Neuronal stem cell (in vitro differentiated cells): ENCODE results near the gene SEC24C.

Experiments used
- DNase-seq: peaks from one replicate; pipeline ENCODE4 v3.0.0-alpha.2; 2013; ENCODE audit warnings: low spot score
- H2AFZ ChIP-seq: one replicate; pipeline ENCODE4 v1.6.1; 2013; ENCODE audit warnings: mild to moderate bottlenecking, low read length, inconsistent platforms
- H2AK5ac ChIP-seq: 2 replicates; pipeline ENCODE4 v1.6.1; 2013; ENCODE audit warnings: low read depth, mild to moderate bottlenecking, inconsistent platforms, low read length, moderate library complexity, mixed read lengths
- H2BK120ac ChIP-seq: 2 replicates; pipeline ENCODE4 v1.6.1; 2013; ENCODE audit warnings: low read depth, mild to moderate bottlenecking, inconsistent platforms, low read length, moderate library complexity, mixed read lengths
- H2BK12ac ChIP-seq: one replicate; pipeline ENCODE4 v1.6.1; 2013; ENCODE audit warnings: low read length, inconsistent platforms
- H2BK15ac ChIP-seq: 2 replicates; pipeline ENCODE4 v1.6.1; 2013; ENCODE audit warnings: mild to moderate bottlenecking, low read length, inconsistent platforms, mixed read lengths
- H2BK5ac ChIP-seq: one replicate; pipeline ENCODE4 v1.6.1; 2013; ENCODE audit warnings: inconsistent platforms, mild to moderate bottlenecking, low read length, moderate library complexity
- H3K14ac ChIP-seq: one replicate; pipeline ENCODE4 v1.6.1; 2013; ENCODE audit warnings: low read length, inconsistent platforms
- H3K18ac ChIP-seq: 2 replicates; pipeline ENCODE4 v1.6.1; 2013; ENCODE audit warnings: low read length, inconsistent platforms
- H3K23ac ChIP-seq: 2 replicates; pipeline ENCODE4 v1.6.1; 2013; ENCODE audit warnings: low read depth, mild to moderate bottlenecking, mixed read lengths, low read length, inconsistent platforms; ENCODE audit not compliant: poor library complexity
- H3K27ac ChIP-seq: replicated peaks from 3 replicates; pipeline ENCODE4 v1.5.1; 2013; ENCODE audit warnings: low read length, inconsistent platforms
- H3K27me3 ChIP-seq, 3 experiments: 2 replicates each; pipeline ENCODE4 v1.6.1; 2013; ENCODE audit warnings: low read length in 3 of 3, mild to moderate bottlenecking in 2 of 3, inconsistent platforms in 1 of 3, low read depth in 1 of 3, mixed read lengths in 1 of 3, moderate library complexity in 1 of 3; ENCODE audit not compliant: control insufficient read depth in 3 of 3, insufficient read depth in 3 of 3
- H3K36me3 ChIP-seq, 2 donors: replicated peaks in 1 of 2; 2 replicates each; pipeline ENCODE4 v1.6.1; 2013; ENCODE audit warnings: low read length in 2 of 2; ENCODE audit not compliant: control insufficient read depth in 2 of 2, insufficient read depth in 2 of 2
- H3K4ac ChIP-seq: 2 replicates; pipeline ENCODE4 v1.6.1; 2013; ENCODE audit warnings: inconsistent platforms, mild to moderate bottlenecking, low read length, moderate library complexity
- H3K4me1 ChIP-seq, 2 donors: 1 replicate in 1 of 2; 2 replicates in 1 of 2; pipeline ENCODE4 v1.6.1; 2013; ENCODE audit warnings: low read length in 2 of 2, low read depth in 1 of 2; ENCODE audit not compliant: control insufficient read depth in 2 of 2, insufficient read depth in 1 of 2
- H3K4me2 ChIP-seq: one replicate; pipeline ENCODE4 v1.6.1; 2013; ENCODE audit warnings: mild to moderate bottlenecking, low read length, inconsistent platforms; ENCODE audit not compliant: insufficient read depth, poor library complexity, severe bottlenecking
- H3K4me3 ChIP-seq, 2 donors: 2 replicates each; pipeline ENCODE4 v1.5.1; 2013; ENCODE audit warnings: low read length in 2 of 2, mild to moderate bottlenecking in 2 of 2, inconsistent platforms in 1 of 2, moderate library complexity in 1 of 2
- H3K79me1 ChIP-seq: one replicate; pipeline ENCODE4 v1.6.1; 2013; ENCODE audit warnings: low read depth, mild to moderate bottlenecking, inconsistent platforms, low read length, moderate library complexity
- H3K9ac ChIP-seq: one replicate; pipeline ENCODE4 v1.6.1; 2013; ENCODE audit warnings: mild to moderate bottlenecking, low read depth, low read length, inconsistent platforms; ENCODE audit not compliant: poor library complexity
- H3K9me3 ChIP-seq, 2 donors: replicated peaks in 1 of 2; 2 replicates each; pipeline versions ENCODE3 to v1.6.1; 2013; ENCODE audit warnings: low read length in 2 of 2, mild to moderate bottlenecking in 2 of 2, inconsistent platforms in 1 of 2, low read depth in 1 of 2, mixed read lengths in 1 of 2, moderate library complexity in 1 of 2; ENCODE audit not compliant: control insufficient read depth in 2 of 2, insufficient read depth in 1 of 2
- H4K8ac ChIP-seq: one replicate; pipeline ENCODE4 v1.6.1; 2013; ENCODE audit warnings: low read depth, mild to moderate bottlenecking, inconsistent platforms, low read length, moderate library complexity
- H4K91ac ChIP-seq: one replicate; pipeline ENCODE4 v1.6.1; 2013; ENCODE audit warnings: low read length, low read depth, mild to moderate bottlenecking, inconsistent platforms; ENCODE audit not compliant: poor library complexity
- WGBS, 2 donors: extraction: QIAGEN DNeasy Blood & Tissue Kit; methylation state at CpG; one replicate each; pipeline ENCODE4 v1.1.7; 2013; ENCODE audit warnings: missing lambda C conversion rate in 2 of 2, mixed read lengths in 1 of 2; ENCODE audit not compliant: insufficient read length in 2 of 2, insufficient replicate concordance in 1 of 2; ENCODE audit errors: extremely low coverage in 2 of 2; 5-methylcytosine and 5-hydroxymethylcytosine counted together

SEC24C gene

DNA sequence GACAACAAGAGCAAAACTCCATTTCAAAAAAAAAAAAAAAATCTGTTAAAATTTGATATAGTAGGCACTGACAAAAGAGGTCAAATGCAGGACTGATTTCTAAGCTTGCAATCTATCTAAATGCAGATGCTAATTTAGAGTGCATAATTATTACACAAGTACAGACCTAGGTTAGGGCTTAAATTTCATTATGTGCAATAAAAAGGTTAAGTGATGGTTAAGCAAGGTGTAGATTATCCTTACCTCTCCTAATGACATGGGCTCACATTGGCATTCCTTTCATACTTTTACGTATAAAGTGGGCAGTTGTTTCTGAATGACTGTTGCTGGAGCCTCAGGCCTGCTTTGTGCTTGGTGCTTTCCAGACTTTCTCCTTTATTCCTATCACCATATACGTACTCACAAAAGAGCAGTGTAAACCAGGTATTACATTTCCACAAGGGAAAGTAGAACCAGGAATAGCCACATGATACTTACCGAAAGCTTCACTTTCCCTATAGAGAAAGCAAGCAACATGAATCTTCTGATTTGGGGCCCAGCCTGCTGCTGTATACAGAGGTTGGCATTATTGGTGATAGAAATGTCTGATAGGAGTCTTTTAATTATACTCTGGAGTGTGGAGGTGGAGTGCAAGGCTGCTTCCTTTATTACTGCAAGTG lies 35.5 kb downstream of the SEC24C start:
- no peak overlapping the region for H2AFZ ChIP-seq
- no CpG with 5 or more reads among the region's 3 CpGs for WGBS, 2 donors

DNA sequence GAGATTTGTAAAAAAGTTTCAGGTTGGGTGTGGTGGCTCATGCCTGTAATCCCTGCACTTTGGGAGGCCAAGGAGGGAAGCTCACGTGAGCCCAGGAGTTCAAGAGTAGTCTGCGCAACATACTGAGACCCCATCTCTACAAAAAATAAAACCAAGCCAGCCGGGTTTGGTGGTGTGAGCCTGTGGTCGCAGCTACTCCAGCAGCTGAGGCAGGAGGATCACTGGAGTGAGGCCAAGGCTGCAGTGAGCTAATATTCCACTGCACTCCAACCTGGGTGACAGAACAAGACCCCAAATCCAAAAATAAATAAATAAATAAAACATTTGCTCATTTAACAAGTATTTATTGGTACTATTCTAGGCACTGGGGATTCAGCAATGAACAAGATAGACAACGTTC lies 36.1 kb downstream of the SEC24C start:
- Histone ChIP-seq H4K91ac (no peak overlapping the region), H3K36me3 (peaks cover 3 to 61% of the 10 kb centered on the region in 2 donors), H3K4me3 (peak overlapping the region in 1 of 2 donors; percentile 82), H3K18ac (no peak overlapping the region), H3K79me1 (peaks cover 7% of the 10 kb centered on the region), H3K4ac (no peak overlapping the region), H2AFZ (no peak overlapping the region), H4K8ac (no peak overlapping the region), H3K27me3 (no peaks in the 10 kb centered on the region), H3K4me2 (no peak overlapping the region), H3K9ac (no peak overlapping the region), H3K9me3 (no peaks in the 10 kb centered on the region), H3K14ac (no peak overlapping the region), H3K23ac (no peak overlapping the region), H2BK15ac (no peak overlapping the region), H2BK12ac (no peak overlapping the region), H2BK120ac (no peak overlapping the region), H2AK5ac (no peak overlapping the region), H3K4me1 (peaks cover 4 to 15% of the 10 kb centered on the region in 2 donors), H3K27ac (no peak overlapping the region), H2BK5ac (no peak overlapping the region)
- no peak for DNase-seq
- no CpG with 5 or more reads among the region's 5 CpGs for WGBS, 2 donors

More for the DNA sequence above, 35.5 kb downstream of the SEC24C start:
- H3K9ac ChIP-seq = no peak overlapping the region
- no peak overlapping the region for H4K8ac ChIP-seq
- H2AK5ac ChIP-seq = no peak overlapping the region
- no peak overlapping the region for H3K14ac ChIP-seq
- H3K23ac ChIP-seq = no peak overlapping the region
- no peak overlapping the region for H2BK15ac ChIP-seq
- H3K4ac ChIP-seq = no peak overlapping the region
- H3K27me3 ChIP-seq = no peaks in the 10 kb centered on the region
- no peak overlapping the region for H3K4me3 ChIP-seq
- H2BK12ac ChIP-seq = no peak overlapping the region
- peaks cover 6 to 17% of the 10 kb centered on the region in 2 donors for H3K4me1 ChIP-seq
- no peak overlapping the region for H3K27ac ChIP-seq
- peaks cover 4 to 67% of the 10 kb centered on the region in 2 donors for H3K36me3 ChIP-seq
- H3K18ac ChIP-seq = no peak overlapping the region
- H3K9me3 ChIP-seq = no peaks in the 10 kb centered on the region
- H3K4me2 ChIP-seq = no peak overlapping the region
- H2BK120ac ChIP-seq = no peak overlapping the region
- DNase-seq = no peak
- H2BK5ac ChIP-seq = no peak overlapping the region
- peaks cover 7% of the 10 kb centered on the region for H3K79me1 ChIP-seq
- H4K91ac ChIP-seq = no peak overlapping the region

DNA sequence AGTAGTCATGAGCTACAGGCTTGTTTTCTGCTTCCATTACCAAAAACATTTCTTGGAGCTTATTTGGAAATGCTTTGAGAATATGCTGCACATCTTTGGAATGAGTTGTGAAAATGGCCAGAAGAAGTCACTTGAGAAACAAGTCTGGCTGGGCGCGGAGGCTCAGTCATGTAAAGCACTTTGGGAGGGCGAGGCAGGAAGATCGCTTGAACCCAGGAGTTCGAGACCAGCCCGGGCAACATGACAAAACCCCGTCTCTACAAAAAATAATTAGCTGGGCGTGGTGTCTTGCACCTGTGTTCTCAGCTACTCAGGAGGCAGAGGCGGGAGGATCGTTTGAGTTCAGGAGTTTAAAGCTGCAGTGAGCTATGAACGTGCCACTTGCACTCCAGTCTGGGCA lies 36.8 kb downstream of the SEC24C start:
- H3K79me1 ChIP-seq = peaks cover 7% of the 10 kb centered on the region
- H3K4ac ChIP-seq = no peak overlapping the region
- H2BK120ac ChIP-seq = no peak overlapping the region
- H3K36me3 ChIP-seq = peaks cover 1 to 54% of the 10 kb centered on the region in 2 donors
- H3K23ac ChIP-seq = no peak overlapping the region
- H3K9ac ChIP-seq = no peak overlapping the region
- H3K18ac ChIP-seq = no peak overlapping the region
- no peak overlapping the region for H3K14ac ChIP-seq
- no peak overlapping the region for H2AK5ac ChIP-seq
- no peak overlapping the region for H2BK15ac ChIP-seq
- H3K4me3 ChIP-seq = peak overlapping the region; percentile 71 to 82
- H3K4me2 ChIP-seq = peak overlapping the region; percentile 78
- H3K27me3 ChIP-seq = no peaks in the 10 kb centered on the region
- no peak for DNase-seq
- no peaks in the 10 kb centered on the region for H3K9me3 ChIP-seq
- H4K8ac ChIP-seq = no peak overlapping the region
- no CpG with 5 or more reads among the region's 11 CpGs for WGBS, 2 donors
- H3K27ac ChIP-seq = no peak overlapping the region
- H2BK12ac ChIP-seq = no peak overlapping the region
- no peak overlapping the region for H4K91ac ChIP-seq
- peak overlapping the region; percentile 93 for H2AFZ ChIP-seq
- H3K4me1 ChIP-seq = peaks cover 4 to 12% of the 10 kb centered on the region in 2 donors
- no peak overlapping the region for H2BK5ac ChIP-seq

DNA sequence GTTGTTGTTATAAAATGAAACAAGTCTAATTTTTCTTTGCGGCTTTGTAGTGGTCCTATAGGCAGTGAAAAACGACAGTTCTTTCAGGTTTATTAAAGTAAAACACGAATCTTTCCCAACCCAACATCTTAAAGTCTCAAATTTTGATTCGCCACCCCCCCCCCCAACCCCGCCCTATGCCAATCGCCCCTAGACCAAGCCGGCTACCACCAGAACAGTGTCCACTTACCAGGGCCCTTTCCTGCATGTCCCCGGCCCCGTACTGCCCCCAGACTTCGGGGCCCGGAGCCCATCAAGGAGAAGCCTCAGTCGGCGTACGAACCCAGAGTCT lies 37.3 kb downstream of the SEC24C start:
- DNase-seq = no peak
- Histone ChIP-seq H3K14ac (no peak overlapping the region), H2BK12ac (no peak overlapping the region), H3K9ac (peak overlapping the region; percentile 81), H4K91ac (no peak overlapping the region), H2AK5ac (no peak overlapping the region), H3K4me3 (peak overlapping the region; percentile 82 to 85), H3K4ac (no peak overlapping the region), H3K9me3 (no peaks in the 10 kb centered on the region), H2BK5ac (peak overlapping the region; percentile 91), H3K18ac (peak overlapping the region; percentile 91), H3K79me1 (peaks cover 7% of the 10 kb centered on the region), H3K36me3 (peaks cover 1 to 49% of the 10 kb centered on the region in 2 donors), H3K23ac (peak overlapping the region; percentile 97), H3K27me3 (no peaks in the 10 kb centered on the region), H2AFZ (peak overlapping the region; percentile 93), H2BK120ac (no peak overlapping the region), H2BK15ac (no peak overlapping the region), H3K27ac (peak overlapping the region; percentile 61), H3K4me2 (peak overlapping the region; percentile 78), H4K8ac (no peak overlapping the region), H3K4me1 (peaks cover 7 to 12% of the 10 kb centered on the region in 2 donors)
- whole genome bisulfite sequencing, 2 donors = no CpG with 5 or more reads among the region's 14 CpGs
